Immature natural killer cell (primary cell): ENCODE results near the gene CHRNB1. TPM values are rescaled to one million over a fixed set of nuclear protein-coding genes. Genes with fewer than 3 reads are reported as not detected.

Source experiments
- DNase-seq, 3 donors: peaks; one replicate each; pipeline ENCODE4 v3.0.0; 2022; ENCODE audit warnings: mixed read lengths in 1 of 3
- H3K27ac Mint-ChIP-seq, 6 donors: one replicate each; pipeline ENCODE4 v1.8.0; 2020; ENCODE audit warnings: mixed read lengths in 6 of 6, mild to moderate bottlenecking in 5 of 6, inconsistent platforms in 4 of 6, moderate library complexity in 3 of 6
- H3K27me3 Mint-ChIP-seq, 3 donors: one replicate each; pipeline ENCODE4 v1.8.0; 2020 to 2021; ENCODE audit warnings: low read depth in 3 of 3, mild to moderate bottlenecking in 3 of 3, mixed read lengths in 3 of 3, moderate library complexity in 3 of 3, inconsistent platforms in 1 of 3
- H3K36me3 Mint-ChIP-seq, 3 donors: one replicate each; pipeline ENCODE4 v1.8.0; 2020; ENCODE audit warnings: mixed read lengths in 3 of 3, inconsistent platforms in 2 of 3, mild to moderate bottlenecking in 2 of 3
- H3K4me1 Mint-ChIP-seq, 2 donors: one replicate each; pipeline ENCODE4 v1.8.0; 2020; ENCODE audit warnings: inconsistent platforms in 2 of 2, mild to moderate bottlenecking in 2 of 2, mixed read lengths in 2 of 2, moderate library complexity in 1 of 2
- H3K4me3 Mint-ChIP-seq, 5 donors: one replicate each; pipeline ENCODE4 v1.8.0; 2020; ENCODE audit warnings: mild to moderate bottlenecking in 5 of 5, mixed read lengths in 5 of 5, inconsistent platforms in 3 of 5, moderate library complexity in 3 of 5
- H3K9me3 Mint-ChIP-seq, 6 donors: one replicate each; pipeline ENCODE4 v1.8.0; 2020; ENCODE audit warnings: mild to moderate bottlenecking in 6 of 6, mixed read lengths in 6 of 6, inconsistent platforms in 4 of 6, moderate library complexity in 3 of 6
- polyA plus RNA-seq, 3 donors: library from polyadenylated mRNA; unstranded; fragments of 300-500 nt; fragmentation: Illumina TruSeq; gene quantifications; one replicate each; pipeline ENCODE4 v1.2.3, GENCODE V29; 2021

The CHRNB1 gene
- polyA plus RNA-seq, 3 donors from 2014 or later = 32.4 to 41.3 (median 38.5) TPM

DNA sequence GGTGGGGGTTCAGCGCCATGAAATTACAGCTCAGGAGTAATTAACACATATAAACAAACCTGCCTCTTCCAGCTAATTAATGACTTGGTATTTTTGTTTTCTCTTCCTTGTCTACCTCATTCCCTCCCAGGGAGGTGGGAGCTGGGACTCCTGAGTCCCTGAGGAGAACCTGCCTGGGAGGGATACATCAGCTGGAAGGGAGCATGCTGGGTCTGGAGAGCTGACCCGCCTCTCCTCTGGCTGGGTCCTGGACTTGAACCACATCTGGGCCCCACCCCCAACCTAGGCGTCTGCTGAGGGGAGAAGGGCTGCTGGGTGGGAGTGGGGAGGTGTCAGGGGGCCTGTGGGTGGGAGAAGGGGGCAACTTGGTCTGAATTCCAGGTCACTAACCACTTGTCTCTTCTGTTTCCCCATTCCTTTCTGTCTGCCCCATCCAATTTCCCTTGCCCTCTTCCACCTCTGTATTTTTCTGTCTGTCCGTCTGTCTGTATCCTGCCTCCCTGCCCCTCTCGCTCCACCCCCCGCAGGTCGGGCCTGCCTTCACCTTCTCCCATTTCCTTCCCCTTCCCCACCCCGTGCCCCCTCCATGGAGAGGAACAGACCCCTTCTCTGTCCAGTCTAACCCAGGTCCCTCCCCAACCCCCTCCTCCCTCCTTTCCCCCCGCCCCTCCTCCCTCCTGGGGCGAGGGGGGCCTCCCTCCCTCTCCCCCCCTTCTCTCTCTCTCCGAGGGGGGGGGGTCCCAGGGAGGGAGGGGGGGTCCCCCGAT lies 37.2 kb upstream of the CHRNB1 start, which contains the start of gene NLGN2:
NLGN2 (plus strand) TSS at position 361 of the 767 bp plus-strand sequence. CDS start 411 bp downstream, outside the sequence.
- DNase-seq = no peak
- Mint-ChIP-seq H3K36me3 (no peaks in the 10 kb centered on the region), H3K27me3 (peaks cover 6 to 13% (median 10%) of the 10 kb centered on the region in 3 donors), H3K27ac (peak within 1 kb of the TSS in 1 of 6 donors; percentile 58), H3K4me1 (peaks cover 8 to 21% of the 10 kb centered on the region in 2 donors), H3K9me3 (peaks cover 0 to 2% (median 0%) of the 10 kb centered on the region in 6 donors), H3K4me3 (peak within 1 kb of the TSS in 4 of 5 donors; percentile 14 to 59 (median 48))

- peaks cover 0 to 2% (median 0%) of the 10 kb centered on the region in 6 donors for H3K9me3 Mint-ChIP-seq
- H3K4me3 Mint-ChIP-seq = peak overlapping the region in 2 of 5 donors; percentile 44 to 59
- no peak overlapping the region for H3K27ac Mint-ChIP-seq
- peaks cover 6 to 13% (median 10%) of the 10 kb centered on the region in 3 donors for H3K27me3 Mint-ChIP-seq
- H3K36me3 Mint-ChIP-seq = no peaks in the 10 kb centered on the region
- peak; percentile 23 to 34 (median 33) for DNase-seq
- H3K4me1 Mint-ChIP-seq = peaks cover 1 to 16% of the 10 kb centered on the region in 2 donors
Observed at GRCh38 chr17:7408252-7408727, 36.6 kb upstream of the CHRNB1 start.

DNA sequence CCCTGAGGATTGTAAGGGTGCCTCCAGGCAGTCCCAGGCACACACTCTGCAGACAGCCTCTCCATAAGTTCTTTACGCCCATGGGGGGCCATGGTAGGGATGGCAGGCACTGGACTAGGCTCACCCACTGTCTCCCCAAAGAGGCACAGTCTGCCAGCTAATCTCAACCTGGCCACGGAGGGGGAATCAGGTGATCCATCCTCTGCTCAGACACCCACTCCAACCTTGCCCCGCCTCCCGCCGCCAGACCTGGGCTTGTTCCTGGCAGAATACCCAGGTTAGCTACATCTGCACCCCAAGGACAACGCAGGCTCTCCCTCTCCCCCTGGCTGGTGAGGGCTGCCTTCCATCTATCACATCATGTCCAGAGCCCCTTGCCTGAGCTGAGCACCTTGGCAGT lies 36.0 kb upstream of the CHRNB1 start:
- Mint-ChIP-seq H3K9me3 (peaks cover 0 to 2% (median 0%) of the 10 kb centered on the region in 6 donors), H3K4me1 (peaks cover 0 to 11% of the 10 kb centered on the region in 2 donors), H3K27me3 (peaks cover 6 to 13% (median 10%) of the 10 kb centered on the region in 3 donors), H3K4me3 (peak overlapping the region in 2 of 5 donors; percentile 18 to 59), H3K27ac (no peak overlapping the region), H3K36me3 (no peaks in the 10 kb centered on the region)
- DNase-seq = no peak

DNA sequence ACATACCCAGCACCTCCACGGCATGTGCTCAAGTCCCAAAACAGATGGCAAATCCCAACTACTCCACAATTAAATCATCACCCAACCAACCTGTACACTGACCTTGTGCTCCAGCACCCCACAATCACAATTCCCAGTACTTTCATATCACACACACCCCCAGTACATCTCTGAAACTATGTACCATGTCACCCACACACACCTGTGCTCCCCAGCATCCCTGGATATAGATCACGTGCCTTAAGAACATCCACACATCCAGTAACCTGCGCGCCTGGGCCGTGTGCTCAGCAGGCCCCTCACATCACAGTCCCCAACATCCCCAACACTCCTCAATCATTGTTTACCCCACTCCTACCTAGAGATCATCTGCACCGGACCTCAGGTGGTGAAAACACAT lies 35.1 kb upstream of the CHRNB1 start:
- Mint-ChIP-seq H3K4me1 (peaks cover 0 to 5% of the 10 kb centered on the region in 2 donors), H3K9me3 (peaks cover 0 to 2% (median 0%) of the 10 kb centered on the region in 6 donors), H3K36me3 (no peaks in the 10 kb centered on the region), H3K27me3 (peaks cover 0 to 6% (median 3%) of the 10 kb centered on the region in 3 donors), H3K27ac (no peak overlapping the region), H3K4me3 (peak overlapping the region in 1 of 5 donors; percentile 46)
- no peak for DNase-seq

DNA sequence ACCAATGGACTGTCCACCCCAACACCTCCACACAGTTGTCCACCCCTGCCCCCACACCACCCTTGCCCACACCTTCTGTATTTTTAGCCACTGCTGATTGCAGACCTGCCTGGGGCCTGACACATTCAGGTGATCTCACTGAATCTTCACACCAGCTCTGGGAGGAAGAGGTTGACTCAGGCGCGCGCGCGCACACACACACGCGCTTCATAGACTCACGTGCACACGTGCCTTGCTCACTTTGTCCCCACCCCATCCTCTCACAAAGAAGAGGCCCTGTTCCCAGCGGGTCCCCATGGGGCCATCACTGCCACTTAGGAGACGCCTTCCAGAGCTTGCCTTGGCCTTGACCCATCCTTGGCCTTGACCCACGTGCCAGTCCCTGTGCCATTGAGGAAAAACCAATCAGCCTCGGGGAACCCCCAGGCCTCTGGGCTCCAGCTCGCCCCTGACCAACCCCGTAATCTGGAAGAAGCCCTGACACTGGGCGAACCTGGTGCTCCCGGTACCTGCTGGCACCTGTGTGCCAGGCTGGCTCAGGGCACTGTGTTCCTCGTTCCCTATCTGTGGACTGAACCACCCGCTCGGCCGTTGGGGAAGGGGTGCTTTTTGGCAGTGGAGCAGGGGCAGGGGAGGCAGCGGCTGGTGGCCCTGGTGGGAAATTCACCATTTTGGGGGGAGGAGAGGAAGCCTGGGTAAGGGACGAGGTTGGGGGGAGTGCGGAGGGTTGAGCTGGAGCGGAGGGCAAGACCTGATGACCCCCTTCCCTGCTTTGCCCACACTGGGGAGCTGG lies 34.0 kb upstream of the CHRNB1 start:
- Mint-ChIP-seq H3K36me3 (no peaks in the 10 kb centered on the region), H3K27me3 (peaks cover 0 to 5% (median 4%) of the 10 kb centered on the region in 3 donors), H3K9me3 (peaks cover 0 to 2% (median 0%) of the 10 kb centered on the region in 6 donors), H3K4me3 (no peak overlapping the region), H3K4me1 (peaks cover 0 to 4% of the 10 kb centered on the region in 2 donors), H3K27ac (no peak overlapping the region)
- DNase-seq = no peak

- DNase-seq = no peak
- Mint-ChIP-seq H3K4me1 (peaks cover 0 to 1% of the 10 kb centered on the region in 2 donors), H3K27me3 (peaks cover 0 to 7% (median 5%) of the 10 kb centered on the region in 3 donors), H3K36me3 (no peaks in the 10 kb centered on the region), H3K4me3 (no peak overlapping the region), H3K9me3 (peaks cover 0 to 2% (median 0%) of the 10 kb centered on the region in 6 donors), H3K27ac (no peak overlapping the region)
Observed at GRCh38 chr17:7411427-7411750, 33.5 kb upstream of the CHRNB1 start.

DNA sequence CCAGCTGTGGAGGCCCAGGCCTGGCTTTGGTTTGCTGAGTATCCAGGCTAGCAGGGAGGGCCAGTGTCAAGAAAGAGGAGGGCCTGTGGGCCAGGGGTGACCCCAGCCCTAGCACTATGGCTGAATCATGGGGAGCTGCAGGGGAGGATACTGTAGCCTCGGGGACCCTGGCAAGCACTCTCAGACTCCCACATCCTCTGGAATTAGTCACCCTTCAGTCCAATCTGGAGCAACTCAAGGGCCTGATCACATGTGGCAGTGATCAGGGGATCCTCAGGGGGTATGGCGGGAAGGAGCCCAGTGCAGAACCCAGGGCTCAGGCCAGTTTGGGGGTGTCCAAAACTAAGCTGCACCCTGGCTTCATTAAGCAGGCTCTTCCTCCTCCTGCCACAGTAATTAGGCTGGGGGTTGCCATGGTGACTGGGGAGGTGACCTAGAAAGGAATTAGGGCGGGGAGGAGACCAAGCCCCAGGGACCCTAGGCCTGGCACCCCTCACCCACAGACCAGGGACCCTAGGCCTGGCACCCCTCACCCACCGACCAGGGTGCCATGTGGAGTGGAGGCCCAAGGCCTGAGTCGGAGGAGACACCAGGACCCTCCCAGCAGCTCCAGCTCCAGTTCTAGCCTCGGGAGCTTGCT lies 31.4 kb upstream of the CHRNB1 start:
- Mint-ChIP-seq H3K4me1 (no peaks in the 10 kb centered on the region), H3K27ac (no peak overlapping the region), H3K27me3 (peaks cover 0 to 7% (median 5%) of the 10 kb centered on the region in 3 donors), H3K9me3 (peaks cover 0 to 2% (median 0%) of the 10 kb centered on the region in 6 donors), H3K36me3 (no peaks in the 10 kb centered on the region), H3K4me3 (no peak overlapping the region)
- no peak for DNase-seq

DNA sequence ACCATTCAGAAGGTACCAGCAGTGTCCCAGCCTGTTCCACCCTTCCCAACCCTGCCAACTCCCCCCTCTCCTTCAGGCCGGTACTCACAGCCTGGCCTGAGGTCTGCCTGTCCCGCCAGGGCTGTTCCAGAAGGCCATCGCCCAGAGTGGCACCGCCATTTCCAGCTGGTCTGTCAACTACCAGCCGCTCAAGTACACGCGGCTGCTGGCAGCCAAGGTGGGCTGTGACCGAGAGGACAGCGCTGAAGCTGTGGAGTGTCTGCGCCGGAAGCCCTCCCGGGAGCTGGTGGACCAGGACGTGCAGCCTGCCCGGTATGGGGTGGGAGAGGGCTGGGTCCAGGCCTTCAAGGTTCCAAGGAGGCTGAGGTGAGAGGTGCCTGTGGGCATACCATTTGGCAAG lies 30.0 kb upstream of the CHRNB1 start:
- peaks cover 0 to under 1% (median 0%) of the 10 kb centered on the region in 6 donors for H3K9me3 Mint-ChIP-seq
- H3K4me3 Mint-ChIP-seq = no peak overlapping the region
- no peak overlapping the region for H3K27ac Mint-ChIP-seq
- peaks cover 0 to 9% (median 5%) of the 10 kb centered on the region in 3 donors for H3K27me3 Mint-ChIP-seq
- H3K4me1 Mint-ChIP-seq = no peaks in the 10 kb centered on the region
- no peak for DNase-seq
- no peaks in the 10 kb centered on the region for H3K36me3 Mint-ChIP-seq

DNA sequence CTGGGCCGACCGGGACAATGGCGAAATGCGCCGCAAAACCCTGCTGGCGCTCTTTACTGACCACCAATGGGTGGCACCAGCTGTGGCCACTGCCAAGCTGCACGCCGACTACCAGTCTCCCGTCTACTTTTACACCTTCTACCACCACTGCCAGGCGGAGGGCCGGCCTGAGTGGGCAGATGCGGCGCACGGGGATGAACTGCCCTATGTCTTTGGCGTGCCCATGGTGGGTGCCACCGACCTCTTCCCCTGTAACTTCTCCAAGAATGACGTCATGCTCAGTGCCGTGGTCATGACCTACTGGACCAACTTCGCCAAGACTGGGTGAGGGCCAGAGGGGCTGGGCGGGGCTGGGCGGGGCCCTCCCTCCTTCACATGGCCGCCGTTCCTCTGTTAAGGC lies 29.1 kb upstream of the CHRNB1 start:
- Mint-ChIP-seq H3K27ac (no peak overlapping the region), H3K27me3 (peaks cover 0 to 5% (median 5%) of the 10 kb centered on the region in 3 donors), H3K36me3 (no peaks in the 10 kb centered on the region), H3K9me3 (no peaks in the 10 kb centered on the region), H3K4me1 (no peaks in the 10 kb centered on the region), H3K4me3 (no peak overlapping the region)
- DNase-seq = no peak

GRCh38 chr17:7416323-7416722 lies 28.5 kb upstream of the CHRNB1 start:
- H3K27ac Mint-ChIP-seq = no peak overlapping the region

DNA sequence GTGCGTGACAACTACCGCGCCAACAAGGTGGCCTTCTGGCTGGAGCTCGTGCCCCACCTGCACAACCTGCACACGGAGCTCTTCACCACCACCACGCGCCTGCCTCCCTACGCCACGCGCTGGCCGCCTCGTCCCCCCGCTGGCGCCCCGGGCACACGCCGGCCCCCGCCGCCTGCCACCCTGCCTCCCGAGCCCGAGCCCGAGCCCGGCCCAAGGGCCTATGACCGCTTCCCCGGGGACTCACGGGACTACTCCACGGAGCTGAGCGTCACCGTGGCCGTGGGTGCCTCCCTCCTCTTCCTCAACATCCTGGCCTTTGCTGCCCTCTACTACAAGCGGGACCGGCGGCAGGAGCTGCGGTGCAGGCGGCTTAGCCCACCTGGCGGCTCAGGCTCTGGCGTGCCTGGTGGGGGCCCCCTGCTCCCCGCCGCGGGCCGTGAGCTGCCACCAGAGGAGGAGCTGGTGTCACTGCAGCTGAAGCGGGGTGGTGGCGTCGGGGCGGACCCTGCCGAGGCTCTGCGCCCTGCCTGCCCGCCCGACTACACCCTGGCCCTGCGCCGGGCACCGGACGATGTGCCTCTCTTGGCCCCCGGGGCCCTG lies 27.7 kb upstream of the CHRNB1 start:
- Mint-ChIP-seq H3K27ac (no peak overlapping the region), H3K4me3 (no peak overlapping the region), H3K4me1 (no peaks in the 10 kb centered on the region), H3K27me3 (peaks cover 0 to 5% (median 3%) of the 10 kb centered on the region in 3 donors), H3K36me3 (no peaks in the 10 kb centered on the region), H3K9me3 (no peaks in the 10 kb centered on the region)
- DNase-seq = no peak

More at GRCh38 chr17:7416323-7416722, 28.5 kb upstream of the CHRNB1 start:
- no peak for DNase-seq
- no peaks in the 10 kb centered on the region for H3K36me3 Mint-ChIP-seq
- peaks cover 0 to 5% (median 5%) of the 10 kb centered on the region in 3 donors for H3K27me3 Mint-ChIP-seq
- H3K4me3 Mint-ChIP-seq = no peak overlapping the region
- H3K9me3 Mint-ChIP-seq = no peaks in the 10 kb centered on the region
- no peaks in the 10 kb centered on the region for H3K4me1 Mint-ChIP-seq

DNA sequence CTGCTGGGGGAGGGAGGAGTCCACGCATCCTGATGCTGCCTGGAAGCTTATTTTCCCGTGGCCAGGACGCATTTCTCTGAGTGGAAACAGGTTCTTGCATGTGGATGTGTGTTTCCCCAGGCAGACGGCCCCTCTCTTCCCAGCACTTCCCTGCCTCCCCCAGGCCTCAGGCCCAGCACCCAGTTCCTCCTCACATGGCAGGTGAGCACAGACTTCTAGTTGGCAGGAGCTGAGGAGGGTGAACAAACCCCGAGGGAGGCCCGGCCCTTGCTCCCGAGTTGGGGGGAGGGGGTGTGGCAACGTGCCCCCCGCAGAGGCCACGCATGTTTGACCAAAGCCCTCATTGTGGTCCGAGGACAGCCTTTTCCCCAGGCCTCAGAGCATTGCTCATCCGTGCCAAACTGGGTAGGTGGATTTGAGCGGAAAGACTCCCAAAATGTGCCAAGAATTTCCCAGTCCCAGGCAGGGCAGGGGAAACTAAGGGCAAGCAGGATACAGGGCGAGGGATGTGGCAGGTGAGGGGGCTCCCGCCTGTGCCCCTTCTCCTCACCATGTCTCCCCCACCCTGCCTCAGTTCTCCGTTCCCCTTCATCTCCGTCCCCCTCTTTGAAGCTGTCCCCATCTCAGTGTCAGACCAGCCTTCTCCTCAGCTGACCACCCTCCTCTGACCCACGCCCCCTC lies 26.2 kb upstream of the CHRNB1 start:
- H3K27ac Mint-ChIP-seq = no peak overlapping the region
- H3K27me3 Mint-ChIP-seq = peaks cover 0 to 5% (median 2%) of the 10 kb centered on the region in 3 donors
- no peaks in the 10 kb centered on the region for H3K4me1 Mint-ChIP-seq
- DNase-seq = no peak
- no peaks in the 10 kb centered on the region for H3K9me3 Mint-ChIP-seq
- no peak overlapping the region for H3K4me3 Mint-ChIP-seq
- H3K36me3 Mint-ChIP-seq = no peaks in the 10 kb centered on the region
